Measurements from ENCODE around the gene EMB.
"Not testable (repeated sequence)": the region's sequence is repeated elsewhere in the genome, so short reads cannot be mapped to it uniquely, and the experiment has no call there.

DNA sequence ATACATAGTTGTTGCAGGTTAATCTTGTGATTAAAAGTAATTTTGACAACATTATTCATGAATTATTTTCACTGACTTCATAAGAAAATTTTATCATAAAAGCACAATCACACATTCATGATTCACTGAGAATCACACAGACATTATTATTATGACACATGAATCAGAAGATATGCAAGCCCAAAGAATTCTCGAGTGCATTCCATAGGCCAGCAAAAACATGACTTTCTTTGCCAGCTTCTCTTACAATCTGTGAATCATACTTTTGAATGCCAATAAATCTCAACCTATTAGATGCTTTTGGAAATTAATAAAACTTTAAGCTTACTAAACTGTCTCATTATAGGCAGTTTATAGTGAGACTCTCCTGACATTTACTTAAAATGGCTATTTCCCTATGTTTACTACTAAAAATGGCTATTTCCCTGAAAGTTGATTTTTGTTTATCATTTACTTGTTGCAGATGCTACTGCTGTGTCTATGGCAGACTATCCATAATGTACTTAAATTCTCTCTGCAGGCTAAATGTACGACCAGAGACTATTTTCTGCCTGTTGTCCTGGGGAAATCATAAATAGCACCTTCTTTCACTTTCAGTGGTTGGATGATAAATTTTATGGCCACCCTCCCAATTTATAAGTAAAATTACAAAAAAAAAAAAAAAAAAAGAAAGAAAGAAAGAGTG is 47.0 kb downstream of the EMB start:
- TF ChIP-seq, protein P1, sequence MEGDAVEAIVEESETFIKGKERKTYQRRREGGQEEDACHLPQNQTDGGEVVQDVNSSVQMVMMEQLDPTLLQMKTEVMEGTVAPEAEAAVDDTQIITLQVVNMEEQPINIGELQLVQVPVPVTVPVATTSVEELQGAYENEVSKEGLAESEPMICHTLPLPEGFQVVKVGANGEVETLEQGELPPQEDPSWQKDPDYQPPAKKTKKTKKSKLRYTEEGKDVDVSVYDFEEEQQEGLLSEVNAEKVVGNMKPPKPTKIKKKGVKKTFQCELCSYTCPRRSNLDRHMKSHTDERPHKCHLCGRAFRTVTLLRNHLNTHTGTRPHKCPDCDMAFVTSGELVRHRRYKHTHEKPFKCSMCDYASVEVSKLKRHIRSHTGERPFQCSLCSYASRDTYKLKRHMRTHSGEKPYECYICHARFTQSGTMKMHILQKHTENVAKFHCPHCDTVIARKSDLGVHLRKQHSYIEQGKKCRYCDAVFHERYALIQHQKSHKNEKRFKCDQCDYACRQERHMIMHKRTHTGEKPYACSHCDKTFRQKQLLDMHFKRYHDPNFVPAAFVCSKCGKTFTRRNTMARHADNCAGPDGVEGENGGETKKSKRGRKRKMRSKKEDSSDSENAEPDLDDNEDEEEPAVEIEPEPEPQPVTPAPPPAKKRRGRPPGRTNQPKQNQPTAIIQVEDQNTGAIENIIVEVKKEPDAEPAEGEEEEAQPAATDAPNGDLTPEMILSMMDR (IDR thresholded peaks at IDR 0.05) = not testable (repeated sequence)
- not testable (repeated sequence) for TF ChIP-seq POLR2A (IDR thresholded peaks at IDR 0.05)
